SK-N-SH treated with all-trans-retinoic acid at 6 μM for 48 hours (cell line): ENCODE data around the gene NPEPL1.
"Not testable (repeated sequence)": the region's sequence is repeated elsewhere in the genome, so short reads cannot be mapped to it uniquely, and the experiment has no call there.

ENCODE experiments used
- BACH2 ChIP-seq: fragments of 250-450 bp; sonication (Bioruptor Pico); IDR thresholded peaks from 2 replicates; pipeline ENCODE4 v1.9.0; 2021; ENCODE audit warnings: mild to moderate bottlenecking, borderline replicate concordance
- CSRNP3 ChIP-seq: fragments of 250-450 bp; sonication (Bioruptor Pico); IDR thresholded peaks from 2 replicates; pipeline ENCODE4 v1.5.1; 2021; ENCODE audit warnings: mild to moderate bottlenecking, moderate library complexity
- ESRRG ChIP-seq: fragments of 250-450 bp; sonication (Bioruptor Pico); IDR thresholded peaks from 2 replicates; pipeline ENCODE4 v1.6.1; 2021; ENCODE audit warnings: mild to moderate bottlenecking
- GLIS3 ChIP-seq: fragments of 250-450 bp; sonication (Bioruptor Pico); IDR thresholded peaks from 2 replicates; pipeline ENCODE4 v1.5.0; 2020; ENCODE audit warnings: mild to moderate bottlenecking, moderate library complexity
- PATZ1 ChIP-seq: fragments of 250-450 bp; sonication (Bioruptor Pico); IDR thresholded peaks from 2 replicates; pipeline ENCODE4 v1.8.0; 2020; ENCODE audit warnings: mild to moderate bottlenecking, moderate library complexity, borderline replicate concordance
- POU6F1 ChIP-seq: fragments of 250-450 bp; sonication (Bioruptor Pico); IDR thresholded peaks from 2 replicates; pipeline ENCODE4 v1.8.0; 2021; ENCODE audit warnings: low read depth, mild to moderate bottlenecking, moderate library complexity, borderline replicate concordance
- RARB ChIP-seq: fragments of 250-450 bp; sonication (Bioruptor Pico); IDR thresholded peaks from 2 replicates; pipeline ENCODE4 v1.8.0; 2021; ENCODE audit warnings: mild to moderate bottlenecking, moderate library complexity
- SNAI2 ChIP-seq: fragments of 250-450 bp; sonication (Bioruptor Pico); IDR thresholded peaks from 2 replicates; pipeline ENCODE4 v1.5.0; 2020; ENCODE audit warnings: mild to moderate bottlenecking, moderate library complexity
- ZFP3 ChIP-seq: fragments of 250-450 bp; sonication (Bioruptor Pico); IDR thresholded peaks from 2 replicates; pipeline ENCODE4 v1.5.0; 2020; ENCODE audit warnings: mild to moderate bottlenecking, moderate library complexity
- ZFP30 ChIP-seq: fragments of 450-650 bp; formaldehyde crosslinking; IDR thresholded peaks from 2 replicates; pipeline ENCODE4 v1.5.0; 2022; ENCODE audit warnings: mild to moderate bottlenecking, moderate library complexity
- ZNF70 ChIP-seq: fragments of 450-650 bp; formaldehyde crosslinking; IDR thresholded peaks from 2 replicates; pipeline ENCODE4 v1.5.0; 2020; ENCODE audit warnings: mild to moderate bottlenecking, moderate library complexity

- TF ChIP-seq ZFP30; PATZ1 (CRISPR knock-in tag); ZNF70; RARB (CRISPR knock-in tag); ZFP3 (CRISPR knock-in tag); GLIS3 (CRISPR knock-in tag); POU6F1 (CRISPR knock-in tag); ESRRG (CRISPR knock-in tag); SNAI2 (CRISPR knock-in tag); CSRNP3 (CRISPR knock-in tag); BACH2 (CRISPR knock-in tag): not testable (repeated sequence)
These were observed 33.6 kb downstream of the NPEPL1 start for GRCh38 chr20:58726156-58726555.
